ENCODE measurements around the gene GPRIN2.
"Not testable (repeated sequence)": the region's sequence is repeated elsewhere in the genome, so short reads cannot be mapped to it uniquely, and the experiment has no call there.

DNA sequence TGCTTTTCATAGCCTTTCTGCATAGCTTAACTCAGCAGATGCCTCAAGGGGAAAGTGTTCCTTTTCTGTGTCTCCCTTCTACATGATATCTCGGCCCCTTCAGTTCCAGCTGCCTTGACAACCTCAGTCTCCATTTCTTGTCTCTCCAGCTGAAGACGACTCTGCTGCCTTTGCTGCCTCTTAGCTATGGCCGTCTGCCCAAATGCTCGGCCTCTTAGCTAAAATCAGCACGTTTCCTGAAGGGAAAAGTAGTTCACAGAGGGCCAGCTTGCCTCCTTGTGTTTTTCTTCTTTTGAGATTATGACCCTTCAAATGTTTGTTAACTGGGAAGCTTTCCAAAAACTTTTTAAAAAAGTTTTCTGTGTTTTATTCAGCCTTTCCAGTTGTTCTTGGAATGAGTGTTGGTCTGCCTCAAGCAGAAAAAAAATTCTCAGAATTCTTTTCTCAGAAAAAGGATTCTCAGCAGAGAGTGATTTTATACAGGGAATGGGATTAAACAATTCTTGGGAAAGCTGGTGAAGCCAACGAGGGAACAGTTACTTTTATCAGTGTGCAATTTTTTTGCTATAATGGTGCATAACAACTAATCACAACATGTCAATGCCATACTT, 38.1 kb upstream of the GPRIN2 start:
- not testable (repeated sequence) for TF ChIP-seq RAD21 (IDR thresholded peaks at IDR 0.05); TAF1 (conservative IDR thresholded peaks at IDR 0.05); JUND (IDR thresholded peaks at IDR 0.05); GABPA (IDR thresholded peaks at IDR 0.05 in 1 of 2, conservative IDR thresholded peaks at IDR 0.05 in 1 of 2); FOXA1 (IDR thresholded peaks at IDR 0.05); RXRA (IDR thresholded peaks at IDR 0.05); SP1 (IDR thresholded peaks at IDR 0.05); NR2F2 (IDR thresholded peaks at IDR 0.05); HNF4A (conservative IDR thresholded peaks at IDR 0.05); YY1 (IDR thresholded peaks at IDR 0.05); EGR1 (IDR thresholded peaks at IDR 0.05; ENCODE audit: low read depth in 2 of 2)
- TF ChIP-seq, protein P1, sequence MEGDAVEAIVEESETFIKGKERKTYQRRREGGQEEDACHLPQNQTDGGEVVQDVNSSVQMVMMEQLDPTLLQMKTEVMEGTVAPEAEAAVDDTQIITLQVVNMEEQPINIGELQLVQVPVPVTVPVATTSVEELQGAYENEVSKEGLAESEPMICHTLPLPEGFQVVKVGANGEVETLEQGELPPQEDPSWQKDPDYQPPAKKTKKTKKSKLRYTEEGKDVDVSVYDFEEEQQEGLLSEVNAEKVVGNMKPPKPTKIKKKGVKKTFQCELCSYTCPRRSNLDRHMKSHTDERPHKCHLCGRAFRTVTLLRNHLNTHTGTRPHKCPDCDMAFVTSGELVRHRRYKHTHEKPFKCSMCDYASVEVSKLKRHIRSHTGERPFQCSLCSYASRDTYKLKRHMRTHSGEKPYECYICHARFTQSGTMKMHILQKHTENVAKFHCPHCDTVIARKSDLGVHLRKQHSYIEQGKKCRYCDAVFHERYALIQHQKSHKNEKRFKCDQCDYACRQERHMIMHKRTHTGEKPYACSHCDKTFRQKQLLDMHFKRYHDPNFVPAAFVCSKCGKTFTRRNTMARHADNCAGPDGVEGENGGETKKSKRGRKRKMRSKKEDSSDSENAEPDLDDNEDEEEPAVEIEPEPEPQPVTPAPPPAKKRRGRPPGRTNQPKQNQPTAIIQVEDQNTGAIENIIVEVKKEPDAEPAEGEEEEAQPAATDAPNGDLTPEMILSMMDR (IDR thresholded peaks at IDR 0.05; ENCODE audit: low read depth, low read length, missing input control), result not testable (repeated sequence)
- TF ChIP-seq, protein P2, sequence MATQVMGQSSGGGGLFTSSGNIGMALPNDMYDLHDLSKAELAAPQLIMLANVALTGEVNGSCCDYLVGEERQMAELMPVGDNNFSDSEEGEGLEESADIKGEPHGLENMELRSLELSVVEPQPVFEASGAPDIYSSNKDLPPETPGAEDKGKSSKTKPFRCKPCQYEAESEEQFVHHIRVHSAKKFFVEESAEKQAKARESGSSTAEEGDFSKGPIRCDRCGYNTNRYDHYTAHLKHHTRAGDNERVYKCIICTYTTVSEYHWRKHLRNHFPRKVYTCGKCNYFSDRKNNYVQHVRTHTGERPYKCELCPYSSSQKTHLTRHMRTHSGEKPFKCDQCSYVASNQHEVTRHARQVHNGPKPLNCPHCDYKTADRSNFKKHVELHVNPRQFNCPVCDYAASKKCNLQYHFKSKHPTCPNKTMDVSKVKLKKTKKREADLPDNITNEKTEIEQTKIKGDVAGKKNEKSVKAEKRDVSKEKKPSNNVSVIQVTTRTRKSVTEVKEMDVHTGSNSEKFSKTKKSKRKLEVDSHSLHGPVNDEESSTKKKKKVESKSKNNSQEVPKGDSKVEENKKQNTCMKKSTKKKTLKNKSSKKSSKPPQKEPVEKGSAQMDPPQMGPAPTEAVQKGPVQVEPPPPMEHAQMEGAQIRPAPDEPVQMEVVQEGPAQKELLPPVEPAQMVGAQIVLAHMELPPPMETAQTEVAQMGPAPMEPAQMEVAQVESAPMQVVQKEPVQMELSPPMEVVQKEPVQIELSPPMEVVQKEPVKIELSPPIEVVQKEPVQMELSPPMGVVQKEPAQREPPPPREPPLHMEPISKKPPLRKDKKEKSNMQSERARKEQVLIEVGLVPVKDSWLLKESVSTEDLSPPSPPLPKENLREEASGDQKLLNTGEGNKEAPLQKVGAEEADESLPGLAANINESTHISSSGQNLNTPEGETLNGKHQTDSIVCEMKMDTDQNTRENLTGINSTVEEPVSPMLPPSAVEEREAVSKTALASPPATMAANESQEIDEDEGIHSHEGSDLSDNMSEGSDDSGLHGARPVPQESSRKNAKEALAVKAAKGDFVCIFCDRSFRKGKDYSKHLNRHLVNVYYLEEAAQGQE (IDR thresholded peaks at IDR 0.05), result not testable (repeated sequence)
- TF ChIP-seq, protein P3, sequence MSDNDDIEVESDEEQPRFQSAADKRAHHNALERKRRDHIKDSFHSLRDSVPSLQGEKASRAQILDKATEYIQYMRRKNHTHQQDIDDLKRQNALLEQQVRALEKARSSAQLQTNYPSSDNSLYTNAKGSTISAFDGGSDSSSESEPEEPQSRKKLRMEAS (IDR thresholded peaks at IDR 0.05), result not testable (repeated sequence)

Measured in liver (tissue), 3 donors.